ENCODE data around the gene EVC. TPM values are rescaled to one million over a fixed set of nuclear protein-coding genes. Genes with fewer than 3 reads are reported as not detected.

EVC gene
- total and polyA plus RNA-seq, 2 experiments from 2014 or later: 4.8 to 8.6 TPM

- H3K36me3 ChIP-seq (replicated peaks; ENCODE audit: insufficient read depth, low read depth): no peaks in the 10 kb centered on the region
- 99% methylated on average over 8 of the region's 8 CpGs for WGBS (ENCODE audit: low lambda C conversion rate, missing lambda C conversion rate)
- H3K27me3 ChIP-seq: no peaks in the 10 kb centered on the region
- no peak for DNase-seq (ENCODE audit: low spot score)
- H3K9me2 ChIP-seq (replicated peaks; ENCODE audit: insufficient read depth): no peaks in the 10 kb centered on the region
- no peak overlapping the region for H3K27ac ChIP-seq
- no peaks in the 10 kb centered on the region for H4K20me1 ChIP-seq (ENCODE audit: insufficient read depth, poor library complexity, severe bottlenecking)
- no peaks in the 10 kb centered on the region for H3K79me2 ChIP-seq
- TF ChIP-seq CTCF (IDR thresholded peaks at IDR 0.05; ENCODE audit: poor library complexity) (no peak), EZH2 (IDR thresholded peaks at IDR 0.05; ENCODE audit: borderline replicate concordance) (no peak), EZH2phosphoT487 (IDR thresholded peaks at IDR 0.05; ENCODE audit: low read depth, severe bottlenecking, unreplicated experiment) (no peak)
- H3K4me2 ChIP-seq: no peak overlapping the region
- H2AFZ ChIP-seq: no peak overlapping the region
- no peaks in the 10 kb centered on the region for H3K4me1 ChIP-seq (ENCODE audit: insufficient read depth)
- no peak overlapping the region for H3K4me3 ChIP-seq
- no peaks in the 10 kb centered on the region for H3K9me3 ChIP-seq (ENCODE audit: low read depth)
These were observed 21.9 kb upstream of the EVC start for GRCh38 chr4:5689065-5689464.

DNA sequence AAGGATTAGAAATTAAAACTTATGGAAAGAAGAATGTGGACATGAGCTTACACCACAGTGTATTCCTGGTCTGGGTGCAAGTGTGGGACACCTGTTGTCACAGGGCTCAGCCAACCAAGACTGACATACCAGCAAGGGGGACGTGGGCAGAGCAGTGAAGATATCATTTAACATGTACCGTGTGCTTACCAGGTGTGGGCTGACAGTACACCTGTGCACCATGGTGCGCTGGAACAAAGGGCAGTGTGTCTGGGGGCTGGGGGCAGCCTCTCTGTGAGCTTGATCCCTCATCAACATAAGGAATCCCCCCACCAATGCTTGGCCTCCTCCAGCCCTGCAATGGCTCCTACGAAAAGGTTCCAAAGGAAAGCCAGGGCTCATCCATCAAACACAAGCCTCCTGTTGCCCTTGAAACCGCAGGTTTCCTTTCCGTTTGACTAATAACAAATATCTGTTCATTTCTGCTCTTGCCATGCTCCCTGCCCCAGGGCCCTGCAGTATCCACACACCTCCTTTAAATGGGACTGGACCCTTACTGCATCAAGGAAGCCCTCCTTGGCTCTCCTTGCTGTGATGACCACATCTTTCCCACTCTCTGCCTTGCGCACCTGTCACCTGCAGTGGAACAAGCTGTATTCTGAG, 19.4 kb upstream of the EVC start:
- H3K4me3 ChIP-seq: no peak overlapping the region
- no peak overlapping the region for H3K27ac ChIP-seq
- no peaks in the 10 kb centered on the region for H3K9me3 ChIP-seq (ENCODE audit: low read depth)
- no peak overlapping the region for H3K4me2 ChIP-seq
- no peak for TF ChIP-seq EZH2phosphoT487 (IDR thresholded peaks at IDR 0.05; ENCODE audit: low read depth, severe bottlenecking, unreplicated experiment)
- TF ChIP-seq EZH2 (IDR thresholded peaks at IDR 0.05; ENCODE audit: borderline replicate concordance): no peak
- no peak for TF ChIP-seq CTCF (IDR thresholded peaks at IDR 0.05; ENCODE audit: poor library complexity)
- H3K4me1 ChIP-seq (ENCODE audit: insufficient read depth): no peaks in the 10 kb centered on the region
- no peaks in the 10 kb centered on the region for H3K27me3 ChIP-seq
- no peak overlapping the region for H2AFZ ChIP-seq
- no peak for DNase-seq (ENCODE audit: low spot score)
- H3K79me2 ChIP-seq: no peaks in the 10 kb centered on the region
- H3K36me3 ChIP-seq (replicated peaks; ENCODE audit: insufficient read depth, low read depth): no peaks in the 10 kb centered on the region
- H3K9me2 ChIP-seq (replicated peaks; ENCODE audit: insufficient read depth): no peaks in the 10 kb centered on the region
- WGBS (ENCODE audit: low lambda C conversion rate, missing lambda C conversion rate): 89% methylated on average over 7 of the region's 7 CpGs
- no peaks in the 10 kb centered on the region for H4K20me1 ChIP-seq (ENCODE audit: insufficient read depth, poor library complexity, severe bottlenecking)

DNA sequence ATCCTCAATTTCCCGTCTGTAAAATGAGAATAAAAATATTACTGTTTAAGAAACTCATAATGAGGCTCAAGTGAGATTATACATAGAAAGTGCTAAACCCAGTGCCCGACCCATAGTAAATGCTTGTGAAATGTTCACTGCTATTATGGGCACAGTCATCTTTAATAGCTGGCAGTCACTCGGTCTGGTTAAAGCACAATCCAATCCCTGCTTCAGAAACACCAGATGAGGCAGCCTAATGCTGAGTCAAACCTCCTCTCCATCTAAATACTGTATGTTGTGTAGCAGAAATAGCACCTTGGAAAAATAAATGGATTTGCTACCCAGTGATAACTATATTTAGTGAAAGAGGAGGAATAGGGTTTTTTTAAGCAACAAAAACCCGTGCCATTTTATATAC, 17.1 kb upstream of the EVC start:
- 93% methylated on average over 4 of the region's 4 CpGs for WGBS (ENCODE audit: low lambda C conversion rate, missing lambda C conversion rate)
- Histone ChIP-seq H4K20me1 (ENCODE audit: insufficient read depth, poor library complexity, severe bottlenecking) (no peaks in the 10 kb centered on the region), H3K36me3 (replicated peaks; ENCODE audit: insufficient read depth, low read depth) (no peaks in the 10 kb centered on the region)

More for the DNA sequence above, 17.1 kb upstream of the EVC start:
- H3K4me3 ChIP-seq: no peak overlapping the region
- no peak for DNase-seq (ENCODE audit: low spot score)
- H3K27me3 ChIP-seq: no peaks in the 10 kb centered on the region
- no peaks in the 10 kb centered on the region for H3K9me3 ChIP-seq (ENCODE audit: low read depth)
- no peaks in the 10 kb centered on the region for H3K79me2 ChIP-seq
- H3K4me1 ChIP-seq (ENCODE audit: insufficient read depth): no peaks in the 10 kb centered on the region
- TF ChIP-seq CTCF (IDR thresholded peaks at IDR 0.05; ENCODE audit: poor library complexity): no peak
- TF ChIP-seq EZH2phosphoT487 (IDR thresholded peaks at IDR 0.05; ENCODE audit: low read depth, severe bottlenecking, unreplicated experiment): no peak
- H3K9me2 ChIP-seq (replicated peaks; ENCODE audit: insufficient read depth): no peaks in the 10 kb centered on the region
- H3K27ac ChIP-seq: no peak overlapping the region
- no peak overlapping the region for H2AFZ ChIP-seq
- H3K4me2 ChIP-seq: no peak overlapping the region
